DMS53 treated with DMSO at 0.1 percent for 48 hours (cell line): ENCODE measurements around the gene TRPM6.

Source experiments
- DNase-seq: peaks from one replicate; lab custom pipeline; 2025; ENCODE audit not compliant: unreplicated experiment; lab: John Stamatoyannopoulos, UW

TRPM6 gene

GRCh38 chr9:74721696-74722660, 165.7 kb downstream of the TRPM6 start:
- no peak for DNase-seq

GRCh38 chr9:74719306-74719705, 168.4 kb downstream of the TRPM6 start:
- no peak for DNase-seq

- DNase-seq = no peak
Observed at GRCh38 chr9:74718709-74719108, 169.0 kb downstream of the TRPM6 start.

- DNase-seq = no peak
Observed at GRCh38 chr9:74711341-74711740, 176.4 kb downstream of the TRPM6 start.

GRCh38 chr9:74697535-74697934, 190.2 kb downstream of the TRPM6 start:
- DNase-seq = no peak

GRCh38 chr9:74696520-74696919, 191.2 kb downstream of the TRPM6 start:
- DNase-seq = no peak

- DNase-seq = no peak
Observed at GRCh38 chr9:74691058-74691457, 196.7 kb downstream of the TRPM6 start.

- DNase-seq = no peak
Observed at GRCh38 chr9:74683322-74683721, 204.4 kb downstream of the TRPM6 start.

- DNase-seq = no peak
Observed at GRCh38 chr9:74681906-74682305, 205.8 kb downstream of the TRPM6 start.

- no peak for DNase-seq
Observed at GRCh38 chr9:74674077-74674476, 213.6 kb downstream of the TRPM6 start.
